ENCODE measurements around the gene ZFYVE26. TPM values are rescaled to one million over a fixed set of nuclear protein-coding genes. Genes with fewer than 3 reads are reported as not detected.

Gene ZFYVE26
- total and polyA plus RNA-seq, 10 of the 15 experiments (the other 5 are each of a cell fraction or from before 2014, with no cell fraction given): 1.00 to 25.6 (median 12.0) TPM

- TF ChIP-seq IRF5 (IDR thresholded peaks at IDR 0.05; ENCODE audit: borderline replicate concordance) (no peak), YBX1 (IDR thresholded peaks at IDR 0.05) (no peak), RCOR1 (conservative IDR thresholded peaks at IDR 0.05; ENCODE audit: low read depth, low read length) (no peak)
Observed at GRCh38 chr14:67744046-67744445, 72.3 kb downstream of the ZFYVE26 start (continued).

- WGBS (ENCODE audit: insufficient coverage, insufficient replicate concordance, low lambda C conversion rate, missing lambda C conversion rate): 48% methylated on average over 12 of the region's 12 CpGs
- no TSS peak for BruUV-seq (replicated peaks)
- no peaks in the 10 kb centered on the region for H3K79me2 ChIP-seq (ENCODE audit: control insufficient read depth, insufficient read depth, low read length)
- H3K9me3 ChIP-seq (replicated peaks; ENCODE audit: control insufficient read depth, insufficient read depth, low read length): no peaks in the 10 kb centered on the region
- H3K9ac ChIP-seq (ENCODE audit: control insufficient read depth, insufficient read depth, low read length): no peak overlapping the region
- TF ChIP-seq TCF3 (IDR thresholded peaks at IDR 0.05; ENCODE audit: borderline replicate concordance, insufficient read depth, low read depth, low read length) (no peak), MEF2B (IDR thresholded peaks at IDR 0.05; ENCODE audit: partially characterized antibody, poor library complexity, severe bottlenecking) (peak; percentile 20)
- H2AFZ ChIP-seq (ENCODE audit: control insufficient read depth, low read depth, low read length): no peak overlapping the region
- SMC1A ChIA-PET (ENCODE audit: uncharacterized antibody, unreplicated experiment): no interaction called here
- no peaks in the 10 kb centered on the region for H3K27me3 ChIP-seq (replicated peaks in 1 of 2; ENCODE audit: control insufficient read depth in 2 of 2, insufficient read depth in 2 of 2, low read length in 1 of 2)
- POLR2A ChIA-PET: no interaction called here
- no peak overlapping the region for H3K4me3 ChIP-seq
- intact Hi-C loops (cut with micrococcal nuclease; ENCODE audit: unreplicated experiment) (no loop called here), in situ Hi-C loops (cut with MboI) (no loop called here)
- no peak overlapping the region for H3K4me2 ChIP-seq (ENCODE audit: control insufficient read depth, insufficient read depth)
- ATAC-seq: no peak
- H4K20me1 ChIP-seq (ENCODE audit: control insufficient read depth, insufficient read depth): no peaks in the 10 kb centered on the region
- RAD21 ChIA-PET (ENCODE audit: unreplicated experiment): no interaction called here
- FAIRE-seq: no peak
- H3K4me1 ChIP-seq (ENCODE audit: control insufficient read depth, insufficient read depth, low read length): no peaks in the 10 kb centered on the region
- no peak for DNase-seq (ENCODE audit: low read depth, low spot score)
- H3K36me3 ChIP-seq (ENCODE audit: control insufficient read depth in 2 of 2, insufficient read depth in 2 of 2, low read length in 1 of 2): no peaks in the 10 kb centered on the region
- CTCF ChIA-PET: no interaction called here
- H3K27ac ChIP-seq (ENCODE audit: control insufficient read depth, insufficient read depth): no peak overlapping the region
Observed at GRCh38 chr14:67738740-67739504, 77.5 kb downstream of the ZFYVE26 start.

Data from GM12878 (cell line).